H1 (cell line): ENCODE data around the gene RASAL2. TPM values are rescaled to one million over a fixed set of nuclear protein-coding genes. Genes with fewer than 3 reads are reported as not detected.

Experiments
- CTCF ChIA-PET: fragments of 300-600 bp; sonication (Branson Sonifier 250); formaldehyde crosslinking; loops from one replicate; lab custom pipeline; 2021; ENCODE audit not compliant: partially characterized antibody; lab: Charles Lee
- POLR2A ChIA-PET: fragments of 300-600 bp; sonication (Branson Sonifier 250); formaldehyde crosslinking; loops from one replicate; lab custom pipeline; 2021; ENCODE audit warnings: inconsistent platforms; ENCODE audit not compliant: partially characterized antibody; lab: Charles Lee
- DNase-seq, 2 experiments: peaks; one replicate each; pipeline versions ENCODE4 v3.0.0 to v3.0.0-alpha.2; 2010 to 2022; ENCODE audit warnings: low spot score in 2 of 2, low read depth in 1 of 2, mixed read lengths in 1 of 2
- FAIRE-seq: peaks from 2 replicates; lab custom pipeline; 2011; peaks lifted over from hg19 to GRCh38; lab: Jason Lieb, UNC
- H2AFZ ChIP-seq: 2 replicates; pipeline ENCODE4 v1.8.1; 2012; ENCODE audit warnings: low read length, inconsistent platforms
- H2AK5ac ChIP-seq: 2 replicates; pipeline ENCODE4 v1.6.1; 2013; ENCODE audit warnings: low read depth, low read length
- H2BK120ac ChIP-seq: replicated peaks from 2 replicates; pipeline ENCODE3; 2013; ENCODE audit warnings: low read depth, low read length, inconsistent platforms
- H2BK12ac ChIP-seq: 2 replicates; pipeline ENCODE4 v1.6.1; 2013; ENCODE audit warnings: low read depth, low read length
- H2BK15ac ChIP-seq: 2 replicates; pipeline ENCODE4 v1.6.1; 2013; ENCODE audit warnings: low read length
- H2BK20ac ChIP-seq: 2 replicates; pipeline ENCODE4 v1.6.1; 2013; ENCODE audit warnings: low read length
- H2BK5ac ChIP-seq: 2 replicates; pipeline ENCODE4 v1.6.1; 2013; ENCODE audit warnings: low read depth, low read length
- H3K14ac ChIP-seq: 2 replicates; pipeline ENCODE4 v1.6.1; 2013; ENCODE audit warnings: inconsistent platforms; ENCODE audit not compliant: insufficient read length
- H3K18ac ChIP-seq: 2 replicates; pipeline ENCODE4 v1.6.1; 2013; ENCODE audit warnings: low read length; ENCODE audit errors: extremely low read depth
- H3K23ac ChIP-seq: 2 replicates; pipeline ENCODE4 v1.6.1; 2013; ENCODE audit warnings: inconsistent platforms; ENCODE audit not compliant: insufficient read length
- H3K23me2 ChIP-seq: 2 replicates; pipeline ENCODE4 v1.6.1; 2013; ENCODE audit warnings: low read depth, low read length
- H3K27ac ChIP-seq: 2 replicates; pipeline ENCODE4 v1.6.1; 2011; ENCODE audit warnings: low read depth, low read length, inconsistent platforms
- H3K27me3 ChIP-seq, 4 experiments: replicated peaks in 1 of 4; 1 replicate in 1 of 4; 2 replicates in 3 of 4; pipeline versions ENCODE4 v1.6.1 to v1.8.1; 2011 to 2013; ENCODE audit warnings: low read length in 3 of 4, mild to moderate bottlenecking in 3 of 4, inconsistent platforms in 2 of 4, mixed read lengths in 2 of 4, moderate library complexity in 1 of 4; ENCODE audit not compliant: control insufficient read depth in 3 of 4, insufficient read depth in 3 of 4; ENCODE audit errors: extremely low read depth in 1 of 4
- H3K36me3 ChIP-seq, 4 experiments: 2 replicates each; pipeline versions ENCODE4 v1.6.1 to v1.8.1; 2011 to 2013; ENCODE audit warnings: mild to moderate bottlenecking in 4 of 4, low read length in 3 of 4, moderate library complexity in 2 of 4, control low read depth in 1 of 4, inconsistent platforms in 1 of 4; ENCODE audit not compliant: insufficient read depth in 4 of 4, control insufficient read depth in 2 of 4
- H3K4ac ChIP-seq: replicated peaks from 2 replicates; pipeline ENCODE3; 2013; ENCODE audit warnings: low read length, low read depth, mixed read lengths, inconsistent platforms; ENCODE audit not compliant: insufficient read length
- H3K4me1 ChIP-seq, 4 experiments: replicated peaks in 1 of 4; 1 replicate in 1 of 4; 2 replicates in 3 of 4; pipeline versions ENCODE4 v1.6.1 to v1.8.1; 2011 to 2013; ENCODE audit warnings: low read length in 3 of 4, inconsistent platforms in 2 of 4, mixed read lengths in 1 of 4; ENCODE audit not compliant: insufficient read depth in 4 of 4, control insufficient read depth in 3 of 4
- H3K4me2 ChIP-seq, 2 experiments: 2 replicates each; pipeline versions ENCODE4 v1.6.1 to v1.8.1; 2011 to 2013; ENCODE audit warnings: low read depth in 2 of 2, low read length in 2 of 2, control low read depth in 1 of 2, inconsistent platforms in 1 of 2, mild to moderate bottlenecking in 1 of 2; ENCODE audit not compliant: insufficient read depth in 1 of 2
- H3K4me3 ChIP-seq, 4 experiments: fragments of 200-600, 300-600 bp in 1 of 4; sonication (generic), shearing (Covaris generic), sonication (Bioruptor Twin) in 1 of 4; 2 replicates each; pipeline versions ENCODE4 v1.5.1 to v1.8.1; 2011 to 2016; ENCODE audit warnings: low read length in 4 of 4, low read depth in 3 of 4, control low read depth in 2 of 4, inconsistent platforms in 2 of 4, mild to moderate bottlenecking in 2 of 4, mixed read lengths in 1 of 4, moderate library complexity in 1 of 4; ENCODE audit not compliant: insufficient read depth in 2 of 4; ENCODE audit errors: extremely low read depth in 1 of 4
- H3K56ac ChIP-seq: replicated peaks from 2 replicates; pipeline ENCODE3; 2013; ENCODE audit warnings: low read depth, mild to moderate bottlenecking, mixed read lengths, low read length, inconsistent platforms; ENCODE audit not compliant: insufficient read length
- H3K79me1 ChIP-seq: 2 replicates; pipeline ENCODE4 v1.6.1; 2013; ENCODE audit warnings: low read depth, low read length, control low read depth
- H3K79me2 ChIP-seq, 2 experiments: 2 replicates each; pipeline versions ENCODE4 v1.6.1 to v1.8.1; 2012 to 2013; ENCODE audit warnings: low read length in 2 of 2, mild to moderate bottlenecking in 2 of 2, inconsistent platforms in 1 of 2; ENCODE audit not compliant: insufficient read depth in 2 of 2, control insufficient read depth in 1 of 2
- H3K9ac ChIP-seq, 4 experiments: replicated peaks in 1 of 4; 1 replicate in 1 of 4; 2 replicates in 3 of 4; pipeline versions ENCODE4 v1.6.1 to v1.8.1; 2011 to 2013; ENCODE audit warnings: low read depth in 3 of 4, low read length in 3 of 4, control low read depth in 2 of 4, mild to moderate bottlenecking in 2 of 4, moderate library complexity in 2 of 4, inconsistent platforms in 1 of 4; ENCODE audit errors: extremely low read depth in 1 of 4
- H3K9me3 ChIP-seq, 2 experiments: 2 replicates each; pipeline versions ENCODE4 v1.6.1 to v1.8.1; 2012 to 2013; ENCODE audit warnings: mild to moderate bottlenecking in 2 of 2, moderate library complexity in 2 of 2, control low read depth in 1 of 2, inconsistent platforms in 1 of 2, low read depth in 1 of 2, low read length in 1 of 2, mixed read lengths in 1 of 2; ENCODE audit not compliant: insufficient read depth in 2 of 2
- H4K20me1 ChIP-seq, 2 experiments: replicated peaks in 1 of 2; 2 replicates each; pipeline versions ENCODE3 to v1.8.1; 2011 to 2013; ENCODE audit warnings: inconsistent platforms in 2 of 2, low read length in 2 of 2, mild to moderate bottlenecking in 1 of 2; ENCODE audit not compliant: insufficient read depth in 2 of 2, control insufficient read depth in 1 of 2
- H4K5ac ChIP-seq: 2 replicates; pipeline ENCODE4 v1.6.1; 2013; ENCODE audit warnings: low read length, low read depth, mixed read lengths, inconsistent platforms; ENCODE audit not compliant: insufficient read length
- H4K8ac ChIP-seq: 2 replicates; pipeline ENCODE4 v1.8.0; 2013; ENCODE audit warnings: mild to moderate bottlenecking, moderate library complexity, low read length, inconsistent platforms; ENCODE audit not compliant: insufficient read depth; ENCODE audit errors: extremely low read depth
- H4K91ac ChIP-seq: replicated peaks from 2 replicates; pipeline ENCODE3; 2013; ENCODE audit warnings: low read length, mixed read lengths, inconsistent platforms; ENCODE audit not compliant: insufficient read length
- ASH2L ChIP-seq: fragments of 200-600, 300-600 bp; sonication (generic); IDR thresholded peaks from one replicate; pipeline ENCODE4 v1.7.1; 2017; ENCODE audit warnings: low read length
- BACH1 ChIP-seq: IDR thresholded peaks from 2 replicates; pipeline ENCODE4 v1.6.1; 2012; ENCODE audit warnings: low read length, improper control_type of control experiment
- CEBPB ChIP-seq: IDR thresholded peaks from 2 replicates; pipeline ENCODE4 v1.6.1; 2012; ENCODE audit warnings: low read depth, low read length
- JUN ChIP-seq: IDR thresholded peaks from 2 replicates; pipeline ENCODE4 v1.6.1; 2011; ENCODE audit warnings: low read depth, mild to moderate bottlenecking, improper control_type of control experiment, low read length
- NANOG ChIP-seq: IDR thresholded peaks from 2 replicates; pipeline ENCODE4 v1.6.1; 2011; ENCODE audit warnings: low read length, low read depth, mild to moderate bottlenecking, inconsistent platforms; ENCODE audit not compliant: insufficient read depth, poor library complexity, severe bottlenecking
- PHF8 ChIP-seq: fragments of 200-600 bp; sonication (generic); conservative IDR thresholded peaks from 2 replicates; pipeline ENCODE4 v1.7.1; 2012; ENCODE audit warnings: low read depth, mild to moderate bottlenecking, inconsistent platforms, low read length, moderate library complexity
- SAP30 ChIP-seq: fragments of 300-600 bp; sonication (generic); IDR thresholded peaks from 2 replicates; pipeline ENCODE4 v1.7.1; 2012; ENCODE audit warnings: low read length, moderate library complexity, mild to moderate bottlenecking, inconsistent platforms; ENCODE audit not compliant: insufficient read depth, insufficient replicate concordance
- SIN3A ChIP-seq, 2 experiments: IDR thresholded peaks in 1 of 2; conservative IDR thresholded peaks in 1 of 2; 2 replicates each; pipeline ENCODE4 v1.6.1; 2011 to 2012; ENCODE audit warnings: low read length in 2 of 2, improper control_type of control experiment in 1 of 2, low read depth in 1 of 2, mild to moderate bottlenecking in 1 of 2
- SP2 ChIP-seq: IDR thresholded peaks from 2 replicates; pipeline ENCODE4 v1.6.1; 2012; ENCODE audit warnings: mild to moderate bottlenecking, low read length, inconsistent platforms
- SRF ChIP-seq: IDR thresholded peaks from 2 replicates; pipeline ENCODE4 v1.6.1; 2011; ENCODE audit warnings: mild to moderate bottlenecking, low read depth, low read length, moderate library complexity
- SUZ12 ChIP-seq: fragments of 200-600 bp; sonication (generic); IDR thresholded peaks from 2 replicates; pipeline ENCODE4 v1.6.1; 2012; ENCODE audit warnings: mild to moderate bottlenecking, inconsistent platforms, low read length, moderate library complexity, mixed read lengths
- TBP ChIP-seq: IDR thresholded peaks from 2 replicates; pipeline ENCODE4 v1.6.1; 2011; ENCODE audit warnings: low read depth, low read length, improper control_type of control experiment
- TEAD4 ChIP-seq: IDR thresholded peaks from 2 replicates; pipeline ENCODE4 v1.6.1; 2012; ENCODE audit warnings: low read depth, low read length, inconsistent platforms, mixed read lengths
- YY1 ChIP-seq: IDR thresholded peaks from 2 replicates; pipeline ENCODE4 v1.6.1; 2011; ENCODE audit warnings: low read depth, mild to moderate bottlenecking, low read length
- WGBS, 2 experiments: shearing (Covaris generic) in 1 of 2; methylation state at CpG; one replicate each; pipeline versions ENCODE4 v1.1.6 to v1.1.7; 2013 to 2015; ENCODE audit warnings: low lambda C conversion rate in 2 of 2, mixed read lengths in 2 of 2, inconsistent platforms in 1 of 2, low coverage in 1 of 2, missing lambda C conversion rate in 1 of 2; ENCODE audit not compliant: insufficient replicate concordance in 2 of 2, insufficient coverage in 1 of 2, insufficient read length in 1 of 2; ENCODE audit errors: extremely low coverage in 1 of 2, missing lambda C conversion rate in 1 of 2; 5-methylcytosine and 5-hydroxymethylcytosine counted together
- polyA plus RNA-seq, 7 experiments: library from polyadenylated mRNA; depleted of rRNA in 3 of 7; stranded (reverse) in 5 of 7; unstranded in 2 of 7; fragments of >200 nt in 5 of 7; fragments of 200-250 nt in 2 of 7; gene quantifications; 1 replicate in 5 of 7; 2 replicates in 1 of 7; 4 replicates in 1 of 7; pipeline versions ENCODE4 v1.2.1 to v1.2.3, GENCODE V29; 2011 to 2013; ENCODE audit warnings: missing spikeins in 2 of 7, mixed read lengths in 2 of 7
- total RNA-seq: library from RNA; stranded (reverse); fragmentation: NEBNext Ultra II Directional; extraction: Animal tissue kit (Norgen Biotek cat#: 25700); gene quantifications from 2 replicates; pipeline ENCODE4 v1.2.1, GENCODE V29; 2021

The RASAL2 gene
- total and polyA plus RNA-seq, 2 of the 8 experiments (the other 6 are each of a cell fraction or from before 2014, with no cell fraction given), result 15.9 to 32.5 TPM

DNA sequence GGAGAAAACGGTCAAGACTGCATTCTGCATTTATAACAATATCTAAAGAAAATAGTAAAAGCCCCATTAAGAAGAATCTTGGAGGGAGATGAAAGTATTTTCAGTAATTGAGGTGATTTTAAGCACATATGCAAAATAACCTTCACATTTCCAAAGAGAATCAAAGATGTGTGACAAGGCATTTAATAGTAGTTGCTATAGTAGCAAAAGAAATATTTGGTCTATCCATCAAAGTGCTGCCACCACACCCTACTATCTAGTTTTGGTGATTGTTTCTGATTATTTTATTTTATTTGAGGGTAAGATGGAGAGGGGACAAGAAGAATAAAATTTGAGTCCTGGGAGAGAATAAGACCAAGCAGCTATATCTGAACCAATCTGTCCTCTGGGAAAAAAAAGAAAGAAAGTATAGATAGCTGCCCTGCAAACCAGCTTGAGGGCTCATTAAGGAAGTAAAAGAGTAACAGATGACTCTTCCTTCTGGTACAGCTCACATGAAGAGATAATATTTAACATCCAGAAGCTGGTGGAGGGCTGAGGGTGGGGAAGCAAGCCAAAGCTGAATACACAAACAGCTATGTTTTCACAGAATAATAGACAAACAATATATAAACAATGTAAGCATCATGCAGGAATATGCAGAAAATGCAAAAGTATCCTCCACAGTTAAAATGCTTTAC, 47.2 kb upstream of the RASAL2 start:
- no peak overlapping the region for H2BK15ac ChIP-seq
- H4K91ac ChIP-seq, result no peak overlapping the region
- H3K4me3 ChIP-seq, result no peak overlapping the region
- H2BK12ac ChIP-seq, result no peak overlapping the region
- H4K20me1 ChIP-seq, result no peaks in the 10 kb centered on the region
- FAIRE-seq, result no peak
- no peak overlapping the region for H2BK20ac ChIP-seq
- 0% methylated on average over 1 of the region's 1 CpG; no CpG with 5 or more reads in 1 of the 2 experiments for WGBS, 2 experiments
- H3K79me2 ChIP-seq, result no peaks in the 10 kb centered on the region
- no peak overlapping the region for H3K4me2 ChIP-seq
- no peak overlapping the region for H3K14ac ChIP-seq
- no peak overlapping the region for H2BK5ac ChIP-seq
- no peak overlapping the region for H3K4ac ChIP-seq
- H4K8ac ChIP-seq, result no peak overlapping the region
- H3K23me2 ChIP-seq, result no peaks in the 10 kb centered on the region; the same call in 1 of the 2 replicates
- H4K5ac ChIP-seq, result no peak overlapping the region
- H2AK5ac ChIP-seq, result no peak overlapping the region
- no peaks in the 10 kb centered on the region for H3K9me3 ChIP-seq
- H3K79me1 ChIP-seq, result no peaks in the 10 kb centered on the region
- H2BK120ac ChIP-seq, result no peak overlapping the region
- no peak overlapping the region for H3K56ac ChIP-seq
- ChIA-PET POLR2A (no interaction called here), CTCF (interaction anchor here (1.2 to 2.2 kb wide), 6 partner anchors 9 to 100 kb away, joined by 3 to 16 read pairs (median 4); no protein-coding TSS in a partner anchor)
- H3K23ac ChIP-seq, result no peak overlapping the region
- no peak overlapping the region for H3K18ac ChIP-seq
- no peak overlapping the region for H3K27ac ChIP-seq
- no peaks in the 10 kb centered on the region for H3K36me3 ChIP-seq
- DNase-seq, result no peak
- H3K9ac ChIP-seq, result no peak overlapping the region
- H3K4me1 ChIP-seq, result peaks cover 0 to 4% (median under 1%) of the 10 kb centered on the region in 4 experiments; a peak in 3 of 7 replicates
- H3K27me3 ChIP-seq, result no peaks in the 10 kb centered on the region
- H2AFZ ChIP-seq, result no peak overlapping the region
- TF ChIP-seq NANOG (no peak), PHF8 (no peak), SIN3A (conservative IDR thresholded peaks at IDR 0.05 in 1 of 2, IDR thresholded peaks at IDR 0.05 in 1 of 2; ENCODE audit: low read depth in 1 of 2, low read length in 2 of 2) (no peak), BACH1 (no peak), YY1 (no peak), TBP (no peak), SP2 (no peak), SUZ12 (no peak), CEBPB (no peak), SAP30 (no peak), SRF (no peak), TEAD4 (no peak), JUN (no peak), ASH2L (no peak)
